Hepatocyte (in vitro differentiated cells): Measurements from ENCODE around the gene UPK1B. TPM values are rescaled to one million over a fixed set of nuclear protein-coding genes. Genes with fewer than 3 reads are reported as not detected.
"Not testable (repeated sequence)": the region's sequence is repeated elsewhere in the genome, so short reads cannot be mapped to it uniquely, and the experiment has no call there.

Experiments used
- DNase-seq: peaks from one replicate; pipeline ENCODE4 v3.0.0-alpha.2; 2016; ENCODE audit warnings: low spot score
- H2AFZ ChIP-seq: fragments of 200-600 bp; sonication (generic); 2 replicates; pipeline ENCODE4 v1.6.0; 2016; ENCODE audit warnings: antibody characterized with exemption, mild to moderate bottlenecking
- H3K27ac ChIP-seq: fragments of 200-600 bp; sonication (generic); 2 replicates; pipeline ENCODE4 v1.5.1; 2016; ENCODE audit warnings: mild to moderate bottlenecking
- H3K27me3 ChIP-seq: fragments of 200-600 bp; sonication (generic); 2 replicates; pipeline ENCODE4 v1.6.1; 2016
- H3K36me3 ChIP-seq: fragments of 200-600 bp; sonication (generic); replicated peaks from 2 replicates; pipeline ENCODE4 v1.5.1; 2016; ENCODE audit warnings: low read depth; ENCODE audit not compliant: insufficient read depth
- H3K4me1 ChIP-seq: fragments of 200-600 bp; sonication (generic); 2 replicates; pipeline ENCODE4 v1.5.1; 2016; ENCODE audit warnings: mild to moderate bottlenecking, moderate library complexity; ENCODE audit not compliant: insufficient read depth
- H3K4me2 ChIP-seq: fragments of 200-600 bp; sonication (generic); 2 replicates; pipeline ENCODE4 v1.6.0; 2016
- H3K4me3 ChIP-seq: fragments of 200-600 bp; sonication (generic); 2 replicates; pipeline ENCODE4 v1.5.1; 2016; ENCODE audit warnings: mild to moderate bottlenecking
- H3K79me2 ChIP-seq: fragments of 200-600 bp; sonication (generic); 2 replicates; pipeline ENCODE4 v1.6.0; 2017; ENCODE audit warnings: mild to moderate bottlenecking
- H3K9me2 ChIP-seq: fragments of 200-600 bp; sonication (generic); replicated peaks from 2 replicates; pipeline ENCODE4 v1.6.0; 2017; ENCODE audit warnings: mild to moderate bottlenecking; ENCODE audit not compliant: insufficient read depth
- H3K9me3 ChIP-seq: fragments of 200-600 bp; sonication (generic); 2 replicates; pipeline ENCODE4 v1.5.1; 2016; ENCODE audit warnings: low read depth, mild to moderate bottlenecking
- H4K20me1 ChIP-seq: fragments of 200-600 bp; sonication (generic); 2 replicates; pipeline ENCODE4 v1.6.0; 2016; ENCODE audit warnings: mild to moderate bottlenecking; ENCODE audit not compliant: insufficient read depth, poor library complexity, severe bottlenecking
- EZH2 ChIP-seq: fragments of 200-600 bp; sonication (generic); IDR thresholded peaks from 2 replicates; pipeline ENCODE4 v1.6.1; 2016; ENCODE audit warnings: antibody characterized with exemption, mild to moderate bottlenecking, borderline replicate concordance
- EZH2phosphoT487 ChIP-seq: fragments of 200-600 bp; sonication (generic); IDR thresholded peaks from one replicate; pipeline ENCODE4 v1.6.1; 2018; ENCODE audit warnings: antibody characterized with exemption, mild to moderate bottlenecking, low read depth, moderate library complexity; ENCODE audit not compliant: unreplicated experiment, severe bottlenecking
- WGBS: methylation state at CpG from one replicate; pipeline ENCODE4 v1.1.6; 2016; ENCODE audit warnings: low lambda C conversion rate; ENCODE audit errors: missing lambda C conversion rate; 5-methylcytosine and 5-hydroxymethylcytosine counted together
- polyA plus RNA-seq: library from polyadenylated mRNA; unstranded; fragments of >200 nt; fragmentation: Nextera tagmentation; extraction: Ambion mirVana; gene quantifications from 2 replicates; pipeline ENCODE4 v1.2.1, GENCODE V29; 2016
- total RNA-seq: library from RNA; depleted of rRNA; stranded (reverse); fragments of >200 nt; gene quantifications from 2 replicates; pipeline ENCODE4 v1.2.3, GENCODE V29; 2014
- TF ChIP-seq, protein P1 (sequence below): fragments of 200-600 bp; sonication (generic); IDR thresholded peaks from 2 replicates; pipeline ENCODE4 v1.5.1; 2016; ENCODE audit warnings: antibody characterized with exemption, mild to moderate bottlenecking; ENCODE audit not compliant: poor library complexity

UPK1B gene
- total RNA-seq: 9.0 and 12.0 TPM in 2 replicates
- polyA plus RNA-seq: 17.3 and 28.9 TPM in 2 replicates

DNA sequence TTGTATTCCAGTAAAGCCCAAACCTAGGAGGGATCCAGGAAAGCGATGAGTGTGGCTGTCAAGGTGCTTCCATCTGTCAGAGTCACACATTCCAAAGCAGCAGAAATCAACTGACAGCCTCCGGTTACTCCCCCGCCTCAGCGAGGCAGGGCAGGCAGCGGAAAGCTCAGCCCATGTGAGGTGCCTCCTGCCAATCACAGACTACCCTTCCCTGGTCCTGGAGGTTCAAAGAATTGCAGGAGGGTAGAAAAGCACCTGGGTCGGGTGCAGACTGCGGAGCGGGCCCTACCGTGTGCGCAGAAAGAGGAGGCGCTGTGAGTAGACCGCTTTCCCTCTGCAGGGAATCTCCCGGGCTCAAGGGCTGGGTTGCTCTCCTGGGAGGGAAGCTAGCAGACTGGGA, at the start of gene UPK1B:
UPK1B (plus strand) TSS at position 274 of the 400 bp plus-strand sequence. CDS start 13,144 bp downstream, outside the sequence.
- Histone ChIP-seq H3K4me1 (peaks cover 4% of the 10 kb centered on the region), H3K9me2 (no peaks in the 10 kb centered on the region), H3K9me3 (no peaks in the 10 kb centered on the region), H3K4me3 (no peak within 1 kb of the TSS), H3K27ac (no peak within 1 kb of the TSS), H3K27me3 (no peaks in the 10 kb centered on the region), H3K79me2 (no peaks in the 10 kb centered on the region), H3K4me2 (peak within 1 kb of the TSS; percentile 50), H3K36me3 (no peaks in the 10 kb centered on the region), H2AFZ (no peak within 1 kb of the TSS), H4K20me1 (no peaks in the 10 kb centered on the region)
- DNase-seq: no peak
- 35% methylated on average over 13 of the region's 13 CpGs for WGBS
- TF ChIP-seq EZH2 (no peak), EZH2phosphoT487 (no peak)
- TF ChIP-seq, protein P1, sequence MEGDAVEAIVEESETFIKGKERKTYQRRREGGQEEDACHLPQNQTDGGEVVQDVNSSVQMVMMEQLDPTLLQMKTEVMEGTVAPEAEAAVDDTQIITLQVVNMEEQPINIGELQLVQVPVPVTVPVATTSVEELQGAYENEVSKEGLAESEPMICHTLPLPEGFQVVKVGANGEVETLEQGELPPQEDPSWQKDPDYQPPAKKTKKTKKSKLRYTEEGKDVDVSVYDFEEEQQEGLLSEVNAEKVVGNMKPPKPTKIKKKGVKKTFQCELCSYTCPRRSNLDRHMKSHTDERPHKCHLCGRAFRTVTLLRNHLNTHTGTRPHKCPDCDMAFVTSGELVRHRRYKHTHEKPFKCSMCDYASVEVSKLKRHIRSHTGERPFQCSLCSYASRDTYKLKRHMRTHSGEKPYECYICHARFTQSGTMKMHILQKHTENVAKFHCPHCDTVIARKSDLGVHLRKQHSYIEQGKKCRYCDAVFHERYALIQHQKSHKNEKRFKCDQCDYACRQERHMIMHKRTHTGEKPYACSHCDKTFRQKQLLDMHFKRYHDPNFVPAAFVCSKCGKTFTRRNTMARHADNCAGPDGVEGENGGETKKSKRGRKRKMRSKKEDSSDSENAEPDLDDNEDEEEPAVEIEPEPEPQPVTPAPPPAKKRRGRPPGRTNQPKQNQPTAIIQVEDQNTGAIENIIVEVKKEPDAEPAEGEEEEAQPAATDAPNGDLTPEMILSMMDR: no peak

DNA sequence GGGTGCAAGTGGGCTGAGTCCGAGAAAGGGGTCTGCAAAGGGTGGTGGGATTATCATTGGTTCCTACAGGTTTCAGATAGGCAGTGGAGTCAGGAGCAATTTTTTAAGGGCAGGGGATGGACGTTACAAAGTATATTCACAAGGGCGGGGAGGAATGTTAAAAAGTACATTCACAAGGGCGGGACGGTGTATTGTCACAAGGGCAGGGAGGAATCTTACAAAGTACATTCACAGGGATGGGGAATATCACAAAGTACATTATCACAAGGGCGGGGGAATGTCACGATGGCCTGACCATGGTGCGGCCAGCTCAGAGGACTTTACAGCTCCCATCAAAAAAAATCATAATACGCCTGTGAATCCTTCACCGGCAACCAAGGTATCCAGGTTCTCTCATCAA, 48.1 kb upstream of the UPK1B start:
- H3K4me2 ChIP-seq: no peak overlapping the region
- no peaks in the 10 kb centered on the region for H3K4me1 ChIP-seq
- no peaks in the 10 kb centered on the region for H4K20me1 ChIP-seq
- H3K36me3 ChIP-seq: no peaks in the 10 kb centered on the region
- H3K27ac ChIP-seq: no peak overlapping the region
- H3K27me3 ChIP-seq: no peaks in the 10 kb centered on the region
- no peaks in the 10 kb centered on the region for H3K9me2 ChIP-seq
- WGBS: 95% methylated on average over 10 of the region's 10 CpGs
- no peak overlapping the region for H3K4me3 ChIP-seq
- H3K79me2 ChIP-seq: no peaks in the 10 kb centered on the region
- TF ChIP-seq EZH2phosphoT487: no peak
- DNase-seq: no peak
- H2AFZ ChIP-seq: no peak overlapping the region
- no peaks in the 10 kb centered on the region for H3K9me3 ChIP-seq

DNA sequence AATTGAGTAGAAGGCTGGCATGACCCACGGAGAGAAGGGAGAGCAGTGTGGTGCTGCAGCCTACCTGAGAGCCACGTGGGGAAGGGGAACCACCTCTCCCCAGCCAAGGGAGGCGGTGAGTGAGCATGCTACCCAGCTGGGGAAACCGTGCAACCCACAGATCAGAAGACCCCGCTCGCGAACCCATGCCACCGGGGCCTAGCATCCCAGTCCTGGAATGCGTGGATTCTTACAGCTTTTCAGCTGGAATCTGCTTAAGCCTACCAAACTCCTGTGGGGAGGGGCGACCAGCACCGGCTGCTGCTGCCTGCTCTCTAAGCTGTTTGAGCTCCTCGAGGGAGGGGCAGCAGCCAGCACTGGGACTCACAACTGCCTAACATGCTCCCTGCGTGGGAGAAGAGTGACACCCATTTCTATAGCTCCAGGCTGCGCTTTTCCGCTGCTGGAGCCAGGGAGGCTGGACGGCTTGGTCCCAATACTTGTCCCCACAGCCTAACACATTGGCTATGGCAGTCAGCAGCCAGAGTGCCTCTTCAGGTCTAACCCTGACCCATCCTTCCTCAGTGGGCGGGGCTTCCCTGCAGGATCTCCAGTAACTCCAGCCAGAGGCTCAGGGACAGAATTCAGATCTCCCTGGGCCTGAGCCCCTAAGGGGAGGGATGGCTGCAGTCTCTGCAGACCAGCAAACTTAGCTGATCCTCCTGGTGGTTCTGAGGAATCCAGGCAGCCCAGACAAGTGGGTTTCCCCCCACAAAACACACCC, 47.5 kb upstream of the UPK1B start:
- Histone ChIP-seq H3K79me2 (no peaks in the 10 kb centered on the region), H3K27ac (no peak overlapping the region), H3K4me2 (no peak overlapping the region), H3K36me3 (no peaks in the 10 kb centered on the region), H3K9me2 (no peaks in the 10 kb centered on the region), H3K4me1 (no peaks in the 10 kb centered on the region), H3K9me3 (no peaks in the 10 kb centered on the region), H3K27me3 (no peaks in the 10 kb centered on the region), H4K20me1 (no peaks in the 10 kb centered on the region), H3K4me3 (no peak overlapping the region), H2AFZ (no peak overlapping the region)
- 79% methylated on average over 17 of the region's 17 CpGs for WGBS
- DNase-seq: no peak
- TF ChIP-seq EZH2phosphoT487: no peak
- TF ChIP-seq, protein P1: no peak
- TF ChIP-seq EZH2: no peak

DNA sequence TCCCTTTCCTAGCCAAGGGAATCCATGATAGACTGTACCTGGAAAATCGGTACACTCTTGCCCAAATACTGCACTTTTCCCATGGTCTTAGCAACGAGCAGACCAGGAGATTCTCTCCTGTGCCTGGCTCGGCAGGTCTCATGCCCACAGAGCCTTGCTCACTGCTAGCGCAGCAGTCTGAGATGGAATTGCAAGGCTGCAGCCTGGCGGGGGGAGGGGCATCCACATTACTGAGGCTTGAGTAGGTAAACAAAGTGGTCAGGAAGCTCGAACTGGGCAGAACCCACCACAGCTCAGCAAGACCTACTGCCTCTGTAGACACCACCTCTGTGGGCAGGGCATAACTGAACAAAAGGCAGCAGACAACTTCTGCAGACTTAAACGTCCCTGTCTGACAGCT, 43.1 kb upstream of the UPK1B start:
- H3K9me3 ChIP-seq, H3K4me3 ChIP-seq, H3K27me3 ChIP-seq, H3K4me1 ChIP-seq, H3K9me2 ChIP-seq, DNase-seq, H3K27ac ChIP-seq, H3K4me2 ChIP-seq, H4K20me1 ChIP-seq, H3K79me2 ChIP-seq, H2AFZ ChIP-seq, H3K36me3 ChIP-seq: not testable (repeated sequence)
- WGBS: 54% methylated on average over 6 of the region's 7 CpGs

DNA sequence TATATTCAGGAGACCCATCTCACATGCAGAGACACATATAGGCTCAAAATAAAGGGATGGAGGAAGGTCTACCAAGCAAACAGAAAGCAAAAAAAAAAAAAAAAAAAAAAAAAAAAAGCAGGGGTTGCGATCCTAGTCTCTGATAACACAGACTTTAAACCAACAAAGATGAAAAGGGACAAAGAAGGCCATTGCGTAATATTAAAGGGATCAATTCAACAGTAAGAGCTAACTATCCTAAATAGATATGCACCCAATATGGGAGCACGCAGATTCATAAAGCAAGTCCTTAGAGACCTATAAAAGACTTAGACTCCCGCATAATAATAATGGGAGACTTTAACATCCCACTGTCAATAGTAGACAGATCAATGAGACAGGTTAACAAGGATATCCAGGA, 41.1 kb upstream of the UPK1B start:
- not testable (repeated sequence) for DNase-seq, H3K9me2 ChIP-seq, H4K20me1 ChIP-seq, H3K36me3 ChIP-seq, H3K79me2 ChIP-seq, H3K4me3 ChIP-seq, H3K27me3 ChIP-seq, H3K27ac ChIP-seq, H3K9me3 ChIP-seq, H2AFZ ChIP-seq, H3K4me1 ChIP-seq, H3K4me2 ChIP-seq
- WGBS: 85% methylated on average over 3 of the region's 4 CpGs

DNA sequence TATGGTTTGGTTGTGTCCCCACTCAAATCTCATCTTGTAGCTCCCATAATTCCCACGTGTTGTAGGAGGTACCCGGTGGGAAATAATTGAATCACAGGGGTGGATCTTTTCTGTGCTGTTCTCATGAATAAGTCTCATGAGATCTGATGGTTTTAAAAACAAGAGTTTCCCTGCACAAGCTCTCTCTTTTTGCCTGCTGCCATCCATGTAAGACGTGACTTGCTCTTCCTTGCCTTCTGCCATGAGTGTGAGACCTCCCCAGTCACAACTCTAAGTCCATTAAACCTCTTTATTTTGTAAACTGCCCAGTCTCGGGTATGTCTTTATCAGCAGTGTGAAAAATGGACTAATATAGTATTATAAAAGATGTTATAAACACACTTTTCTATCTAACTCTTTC, 34.0 kb upstream of the UPK1B start:
- H3K27ac ChIP-seq, H3K9me2 ChIP-seq, H3K4me2 ChIP-seq, H3K9me3 ChIP-seq, H3K4me1 ChIP-seq, H2AFZ ChIP-seq, H3K79me2 ChIP-seq, H4K20me1 ChIP-seq, H3K27me3 ChIP-seq, DNase-seq, H3K36me3 ChIP-seq, H3K4me3 ChIP-seq: not testable (repeated sequence)
- 75% methylated on average over 4 of the region's 4 CpGs for WGBS
